ENCODE results near the gene MAD1L1. TPM values are rescaled to one million over a fixed set of nuclear protein-coding genes. Genes with fewer than 3 reads are reported as not detected.

The MAD1L1 gene
- total and polyA plus RNA-seq, 2 donors (not counting 3 experiments of a cell fraction or from before 2014, with no cell fraction given), result 34.1 to 42.3 TPM

GRCh38 chr7:2144926-2145325 is 87.8 kb downstream of the MAD1L1 start:
- dilution Hi-C loops (cut with MboI; ENCODE audit: extremely low pct_ligation_motif_present, low sequenced_read_pairs) (no loop called here), intact Hi-C loops (cut with micrococcal nuclease) (no loop called here)
- POLR2A ChIA-PET, result no interaction called here
- Histone ChIP-seq H3K4me1 (ENCODE audit: control insufficient read depth, extremely low read depth, insufficient read depth, low read length) (no peaks in the 10 kb centered on the region), H3K4me2 (ENCODE audit: insufficient read depth, low read length) (no peak overlapping the region), H3K4me3 (replicated peaks in 1 of 3; ENCODE audit: insufficient read depth in 1 of 3, low read depth in 1 of 3, low read length in 3 of 3) (no peak overlapping the region), H3K9me3 (replicated peaks; ENCODE audit: control insufficient read depth, insufficient read depth, low read length) (no peaks in the 10 kb centered on the region), H4K20me1 (replicated peaks; ENCODE audit: control insufficient read depth, extremely low read depth, insufficient read depth, low read length) (no peaks in the 10 kb centered on the region), H3K27me3 (ENCODE audit: control insufficient read depth in 2 of 2, insufficient read depth in 2 of 2, low read length in 2 of 2) (no peaks in the 10 kb centered on the region), H3K79me2 (ENCODE audit: control insufficient read depth, insufficient read depth, low read length) (no peaks in the 10 kb centered on the region), H3K36me3 (ENCODE audit: control insufficient read depth in 2 of 2, extremely low read depth in 1 of 2, insufficient read depth in 2 of 2, low read length in 2 of 2) (peaks cover 0 to 14% of the 10 kb centered on the region in 2 experiments), H3K9me1 (replicated peaks; ENCODE audit: control insufficient read depth, extremely low read depth, insufficient read depth, low read length) (no peaks in the 10 kb centered on the region), H3K9ac (replicated peaks; ENCODE audit: extremely low read depth, insufficient read depth, low read length) (no peak overlapping the region), H2AFZ (ENCODE audit: low read depth, low read length) (no peak overlapping the region), H3K27ac (ENCODE audit: insufficient read depth, low read depth, low read length) (no peak overlapping the region)
- CTCF ChIA-PET, result interaction anchor here (1.2 kb wide), 1 partner anchor 14 kb away, joined by 4 read pairs; no protein-coding TSS in a partner anchor
- no TSS peak for BruUV-seq (replicated peaks)
- DNase-seq (ENCODE audit: low read depth, low spot score), result no peak
- FAIRE-seq, result no peak
- TF ChIP-seq JUN (IDR thresholded peaks at IDR 0.05; ENCODE audit: borderline replicate concordance, insufficient read depth, insufficient read length, low read depth), result no peak
- TF ChIP-seq EZH2 (IDR thresholded peaks at IDR 0.05; ENCODE audit: borderline replicate concordance, low read depth, low read length, severe bottlenecking), result no peak
- no peak for TF ChIP-seq GATA2 (IDR thresholded peaks at IDR 0.05; ENCODE audit: insufficient read depth, insufficient read length, low read depth, low read length)
- TF ChIP-seq MYC (IDR thresholded peaks at IDR 0.05; ENCODE audit: low read depth, low read length), result no peak
- TF ChIP-seq POLR2AphosphoS5 (IDR thresholded peaks at IDR 0.05; ENCODE audit: insufficient read depth, low read depth, low read length), result no peak
- TF ChIP-seq FOS (IDR thresholded peaks at IDR 0.05; ENCODE audit: borderline replicate concordance, insufficient read depth, low read length), result no peak
- TF ChIP-seq POLR2A (IDR thresholded peaks at IDR 0.05; ENCODE audit: low read depth, low read length), result no peak
- TF ChIP-seq MAX (IDR thresholded peaks at IDR 0.05; ENCODE audit: insufficient read depth, insufficient read length), result no peak
- TF ChIP-seq CTCF (IDR thresholded peaks at IDR 0.05; ENCODE audit: extremely low read depth in 1 of 2, insufficient read depth in 1 of 2, low read depth in 1 of 2, low read length in 2 of 2), result no peak
